SU-DHL-6 (cell line): ENCODE measurements around the gene C3orf70.

ENCODE experiments used
- H2AFZ ChIP-seq: fragments of 200-600 bp; sonication (generic); 2 replicates; pipeline ENCODE4 v1.6.1; 2014; ENCODE audit warnings: low read depth, mild to moderate bottlenecking, moderate library complexity, mixed read lengths, antibody characterized with exemption, low read length; ENCODE audit not compliant: severe bottlenecking
- H3F3A ChIP-seq: fragments of 200-600 bp; shearing (Covaris generic); 2 replicates; pipeline ENCODE4 v1.6.0; 2016; ENCODE audit warnings: antibody characterized with exemption, mild to moderate bottlenecking; ENCODE audit not compliant: insufficient read depth
- H3K27ac ChIP-seq: fragments of 200-600 bp; sonication (generic); 2 replicates; pipeline ENCODE4 v1.5.1; 2016; ENCODE audit warnings: low read depth, mild to moderate bottlenecking, low read length, moderate library complexity, mixed read lengths
- H3K27me3 ChIP-seq: fragments of 200-600 bp; sonication (generic), shearing (Covaris generic); 2 replicates; pipeline ENCODE4 v1.6.0; 2014; ENCODE audit warnings: mild to moderate bottlenecking, low read length
- H3K36me3 ChIP-seq: fragments of 200-600 bp; sonication (generic); 2 replicates; pipeline ENCODE4 v1.6.1; 2014; ENCODE audit warnings: mild to moderate bottlenecking, low read length, mixed read lengths
- H3K4me2 ChIP-seq: fragments of 300-600, 200-600 bp; shearing (Covaris generic), sonication (generic); 2 replicates; pipeline ENCODE4 v1.6.0; 2014; ENCODE audit warnings: low read length, low read depth, mild to moderate bottlenecking; ENCODE audit not compliant: poor library complexity, severe bottlenecking
- H3K4me3 ChIP-seq: fragments of 200-600 bp; sonication (generic); 2 replicates; pipeline ENCODE4 v1.5.1; 2014; ENCODE audit warnings: antibody characterized with exemption, low read length, mild to moderate bottlenecking, mixed read lengths; ENCODE audit not compliant: insufficient read depth, poor library complexity, severe bottlenecking
- H3K79me2 ChIP-seq: fragments of 200-600 bp; sonication (generic); 2 replicates; pipeline ENCODE4 v1.6.1; 2014; ENCODE audit warnings: mild to moderate bottlenecking, low read length, moderate library complexity; ENCODE audit not compliant: insufficient read depth
- H3K9ac ChIP-seq: fragments of 200-600 bp; sonication (generic); 2 replicates; pipeline ENCODE4 v1.7.0; 2014; ENCODE audit warnings: mild to moderate bottlenecking, low read length
- H3K9me2 ChIP-seq: fragments of 200-600 bp; sonication (generic); replicated peaks from 2 replicates; pipeline ENCODE4 v1.6.1; 2014; ENCODE audit warnings: low read length; ENCODE audit not compliant: insufficient read depth
- H3K9me3 ChIP-seq: fragments of 200-600 bp; sonication (generic); 2 replicates; pipeline ENCODE4 v1.6.1; 2014; ENCODE audit warnings: low read length, mixed read lengths; ENCODE audit not compliant: insufficient read depth
- H4K20me1 ChIP-seq: fragments of 200-600 bp; sonication (generic); 2 replicates; pipeline ENCODE4 v1.6.1; 2014; ENCODE audit warnings: low read depth, mild to moderate bottlenecking, antibody characterized with exemption, low read length, moderate library complexity, mixed read lengths
- CTCF ChIP-seq: fragments of 200-600 bp; sonication (generic); IDR thresholded peaks from one replicate; pipeline ENCODE4 v1.5.1; 2017; ENCODE audit warnings: antibody characterized with exemption, mild to moderate bottlenecking, low read length, moderate library complexity; ENCODE audit not compliant: insufficient read depth, poor library complexity, severe bottlenecking
- EZH2phosphoT487 ChIP-seq: fragments of 200-600 bp; sonication (generic), shearing (Covaris generic); conservative IDR thresholded peaks from 2 replicates; pipeline ENCODE4 v1.6.1; 2018; ENCODE audit warnings: mild to moderate bottlenecking, antibody characterized with exemption, low read length, moderate library complexity, mixed read lengths

Gene C3orf70

GRCh38 chr3:185042312-185043050 lies 110.4 kb downstream of the C3orf70 start:
- Histone ChIP-seq H3K9me2 (no peaks in the 10 kb centered on the region), H2AFZ (no peak overlapping the region), H4K20me1 (no peaks in the 10 kb centered on the region), H3K4me2 (no peak overlapping the region), H3K27me3 (no peaks in the 10 kb centered on the region), H3F3A (no peaks in the 10 kb centered on the region), H3K9me3 (no peaks in the 10 kb centered on the region), H3K36me3 (no peaks in the 10 kb centered on the region), H3K27ac (no peak overlapping the region), H3K9ac (no peak overlapping the region), H3K4me3 (no peak overlapping the region), H3K79me2 (no peaks in the 10 kb centered on the region)
- TF ChIP-seq CTCF (no peak), EZH2phosphoT487 (no peak)

GRCh38 chr3:185041540-185041939 lies 111.3 kb downstream of the C3orf70 start:
- Histone ChIP-seq H3K9me3 (no peaks in the 10 kb centered on the region), H4K20me1 (no peaks in the 10 kb centered on the region), H3K27me3 (no peaks in the 10 kb centered on the region), H3K79me2 (no peaks in the 10 kb centered on the region), H3K36me3 (no peaks in the 10 kb centered on the region), H3K27ac (no peak overlapping the region), H3K4me2 (no peak overlapping the region), H3K4me3 (no peak overlapping the region), H2AFZ (no peak overlapping the region), H3F3A (no peaks in the 10 kb centered on the region), H3K9ac (no peak overlapping the region), H3K9me2 (no peaks in the 10 kb centered on the region)
- TF ChIP-seq EZH2phosphoT487, result no peak

- no peaks in the 10 kb centered on the region for H3K9me3 ChIP-seq
- H3K4me3 ChIP-seq, result no peak overlapping the region
- H3K9me2 ChIP-seq, result no peaks in the 10 kb centered on the region
- H3K27ac ChIP-seq, result no peak overlapping the region
- H3K27me3 ChIP-seq, result no peaks in the 10 kb centered on the region
- H4K20me1 ChIP-seq, result no peaks in the 10 kb centered on the region
- H3K4me2 ChIP-seq, result no peak overlapping the region
- H3K36me3 ChIP-seq, result no peaks in the 10 kb centered on the region
- no peaks in the 10 kb centered on the region for H3F3A ChIP-seq
- H2AFZ ChIP-seq, result no peak overlapping the region
- TF ChIP-seq CTCF, result no peak
- no peaks in the 10 kb centered on the region for H3K79me2 ChIP-seq
- no peak overlapping the region for H3K9ac ChIP-seq
These were observed 112.4 kb downstream of the C3orf70 start for GRCh38 chr3:185040425-185040824.

- Histone ChIP-seq H4K20me1 (no peaks in the 10 kb centered on the region), H3K4me2 (no peak overlapping the region), H3K4me3 (no peak overlapping the region)
These were observed 115.1 kb downstream of the C3orf70 start for GRCh38 chr3:185037801-185038200.

More at GRCh38 chr3:185037801-185038200, 115.1 kb downstream of the C3orf70 start:
- Histone ChIP-seq H3F3A (no peaks in the 10 kb centered on the region), H3K9me2 (no peaks in the 10 kb centered on the region), H3K9me3 (no peaks in the 10 kb centered on the region), H3K27me3 (no peaks in the 10 kb centered on the region), H3K27ac (no peak overlapping the region), H3K79me2 (no peaks in the 10 kb centered on the region), H3K36me3 (no peaks in the 10 kb centered on the region), H3K9ac (no peak overlapping the region), H2AFZ (no peak overlapping the region)
- TF ChIP-seq CTCF (no peak), EZH2phosphoT487 (no peak)
